ENCODE measurements around the gene KIAA1217. TPM values are rescaled to one million over a fixed set of nuclear protein-coding genes. Genes with fewer than 3 reads are reported as not detected.

Gene KIAA1217
- polyA plus RNA-seq, 1 experiment: 2.2 TPM

GRCh38 chr10:24531439-24531838 lies 322.5 kb downstream of the KIAA1217 start:
- POLR2A ChIA-PET: no interaction called here
- CTCF ChIA-PET: interaction anchor here (1.4 to 3.9 kb wide), 2 partner anchors 12 to 26 kb away, joined by 7 to 17 read pairs; no protein-coding TSS in a partner anchor

GRCh38 chr10:24533981-24534380 lies 325.0 kb downstream of the KIAA1217 start:
- ChIA-PET POLR2A (no interaction called here), CTCF (interaction anchor here (1.0 to 3.9 kb wide), 3 partner anchors 14 to 46 kb away, joined by 4 to 17 read pairs (median 5); no protein-coding TSS in a partner anchor)
- Histone ChIP-seq H3K4me3 (ENCODE audit: low read depth, low read length) (no peak overlapping the region), H3K27me3 (ENCODE audit: control insufficient read depth, insufficient read depth, low read length) (no peaks in the 10 kb centered on the region), H3K36me3 (ENCODE audit: control insufficient read depth, insufficient read depth, low read length) (0 out of 2 replicates have a peak, but pooled peaks cover 1% of the 10 kb centered on the region)
- DNase-seq (ENCODE audit: low read depth): no peak
- no peak for TF ChIP-seq CTCF (IDR thresholded peaks at IDR 0.05; ENCODE audit: insufficient read depth, low read depth, low read length)

More at GRCh38 chr10:24531439-24531838, 322.5 kb downstream of the KIAA1217 start:
- DNase-seq (ENCODE audit: low read depth): no peak
- H3K27me3 ChIP-seq (ENCODE audit: control insufficient read depth, insufficient read depth, low read length): no peaks in the 10 kb centered on the region
- 0 out of 2 replicates have a peak, but pooled peaks cover 1% of the 10 kb centered on the region for H3K36me3 ChIP-seq (ENCODE audit: control insufficient read depth, insufficient read depth, low read length)
- no peak overlapping the region for H3K4me3 ChIP-seq (ENCODE audit: low read depth, low read length)
- TF ChIP-seq CTCF (IDR thresholded peaks at IDR 0.05; ENCODE audit: insufficient read depth, low read depth, low read length): no peak

- Histone ChIP-seq H3K27me3 (ENCODE audit: control insufficient read depth, insufficient read depth, low read length) (no peaks in the 10 kb centered on the region), H3K36me3 (ENCODE audit: control insufficient read depth, insufficient read depth, low read length) (0 out of 2 replicates have a peak, but pooled peaks cover 1% of the 10 kb centered on the region), H3K4me3 (ENCODE audit: low read depth, low read length) (no peak overlapping the region)
- TF ChIP-seq CTCF (IDR thresholded peaks at IDR 0.05; ENCODE audit: insufficient read depth, low read depth, low read length): no peak
- POLR2A ChIA-PET: no interaction called here
- DNase-seq (ENCODE audit: low read depth): no peak
- CTCF ChIA-PET: interaction anchor here (1.5 kb wide), 1 partner anchor 17 kb away, joined by 4 read pairs; no protein-coding TSS in a partner anchor
Observed at GRCh38 chr10:24536636-24537035, 327.7 kb downstream of the KIAA1217 start.

GRCh38 chr10:24541239-24541753 lies 332.4 kb downstream of the KIAA1217 start:
- DNase-seq (ENCODE audit: low read depth): no peak
- Histone ChIP-seq H3K36me3 (ENCODE audit: control insufficient read depth, insufficient read depth, low read length) (no peaks in the 10 kb centered on the region), H3K4me3 (ENCODE audit: low read depth, low read length) (no peak overlapping the region)

More at GRCh38 chr10:24541239-24541753, 332.4 kb downstream of the KIAA1217 start:
- POLR2A ChIA-PET: no interaction called here
- CTCF ChIA-PET: interaction anchor here (0.9 to 1.2 kb wide), 2 partner anchors 16 to 23 kb away, joined by 3 read pairs; no protein-coding TSS in a partner anchor
- no peaks in the 10 kb centered on the region for H3K27me3 ChIP-seq (ENCODE audit: control insufficient read depth, insufficient read depth, low read length)
- no peak for TF ChIP-seq CTCF (IDR thresholded peaks at IDR 0.05; ENCODE audit: insufficient read depth, low read depth, low read length)

Data from BJ (cell line).